ENCODE data around the gene OLFML1. TPM values are rescaled to one million over a fixed set of nuclear protein-coding genes. Genes with fewer than 3 reads are reported as not detected.
A peak's percentile ranks its signal among the peaks of the same experiment; 100 is the strongest.

The OLFML1 gene
- total RNA-seq, 1 experiment from 2014 or later, result not detected

DNA sequence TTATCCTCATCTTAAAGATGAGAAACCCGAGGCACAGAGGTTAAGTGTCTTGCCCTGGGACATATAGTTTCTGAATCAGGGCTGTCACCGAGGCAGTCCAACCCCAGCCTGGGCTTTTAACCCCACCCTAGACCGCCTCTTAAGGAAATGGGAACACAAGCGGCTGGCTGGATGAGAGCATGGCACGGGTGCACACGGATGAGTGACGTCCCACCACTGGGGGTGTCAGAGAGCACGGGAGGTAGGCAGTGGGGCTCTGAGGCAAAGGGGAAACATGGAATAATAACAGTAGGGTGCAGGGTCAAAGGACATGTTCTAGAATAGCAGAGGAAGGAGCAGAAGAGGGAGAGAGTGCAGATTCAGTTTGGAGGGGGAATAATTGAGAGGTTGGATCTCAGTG lies 50.8 kb downstream of the OLFML1 start:
- peak; percentile 44 for DNase-seq
- Histone ChIP-seq H4K20me1 (ENCODE audit: control insufficient read depth, insufficient read depth, insufficient read length) (no peaks in the 10 kb centered on the region), H3K4me2 (ENCODE audit: insufficient read depth, insufficient read length, low read length) (no peak overlapping the region), H3K79me1 (ENCODE audit: insufficient read depth, low read depth, low read length, poor library complexity, severe bottlenecking) (no peaks in the 10 kb centered on the region), H3K4me1 (ENCODE audit: insufficient read depth, low read length) (no peaks in the 10 kb centered on the region), H2BK12ac (ENCODE audit: insufficient read length, low read depth, low read length) (no peak overlapping the region), H4K8ac (replicated peaks; ENCODE audit: insufficient read length, low read depth, low read length) (no peak overlapping the region), H3T11ph (ENCODE audit: low read length) (no peak overlapping the region), H2AFZ (ENCODE audit: low read length) (no peak overlapping the region), H3K9ac (ENCODE audit: extremely low read depth, insufficient read length, low read length) (no peak overlapping the region), H2BK5ac (ENCODE audit: insufficient read length, low read length) (no peak overlapping the region), H4K5ac (ENCODE audit: insufficient read length, low read depth, low read length) (no peak overlapping the region), H3K56ac (ENCODE audit: insufficient read length, low read depth, low read length) (no peak overlapping the region), H3K23ac (ENCODE audit: insufficient read length, low read depth, low read length) (no peak overlapping the region), H2BK120ac (ENCODE audit: low read depth, low read length, poor library complexity, severe bottlenecking) (no peak overlapping the region), H4K91ac (ENCODE audit: insufficient read length, low read depth, low read length) (no peak overlapping the region), H3K27ac (ENCODE audit: insufficient read length, low read depth, low read length) (no peak overlapping the region), H3K23me2 (ENCODE audit: insufficient read length, low read depth, low read length, poor library complexity, severe bottlenecking) (no peaks in the 10 kb centered on the region), H3K4ac (ENCODE audit: low read depth, low read length) (no peak overlapping the region), H2BK15ac (ENCODE audit: low read depth, low read length) (no peak overlapping the region), H3K14ac (ENCODE audit: insufficient read depth, low read length) (no peak overlapping the region), H3K9me3 (ENCODE audit: control insufficient read depth, low read depth, low read length) (no peaks in the 10 kb centered on the region), H3K18ac (ENCODE audit: insufficient read length, low read depth, low read length) (no peak overlapping the region), H2AK5ac (ENCODE audit: insufficient read length, low read length) (no peak overlapping the region), H3K79me2 (ENCODE audit: insufficient read depth, low read length) (no peaks in the 10 kb centered on the region), H2BK20ac (ENCODE audit: low read depth, low read length, poor library complexity, severe bottlenecking) (no peak overlapping the region), H3K27me3 (ENCODE audit: insufficient read depth, low read length) (no peaks in the 10 kb centered on the region)
- H3K36me3 Mint-ChIP-seq (ENCODE audit: insufficient read depth in 1 of 3, low read depth in 3 of 3), result no peaks in the 10 kb centered on the region
- H3K9me3 Mint-ChIP-seq, result no peaks in the 10 kb centered on the region
- no peak overlapping the region for H3K4me3 Mint-ChIP-seq
- no CpG with 5 or more reads among the region's 8 CpGs for WGBS (ENCODE audit: extremely low coverage, insufficient read length, low lambda C conversion rate)
- H3K4me1 Mint-ChIP-seq, result peaks cover 4 to 10% of the 10 kb centered on the region in 2 experiments; a peak in 3 of 4 replicates
- no peak overlapping the region for H3K27ac Mint-ChIP-seq
- TF ChIP-seq CTCF (conservative IDR thresholded peaks at IDR 0.05), result peak; percentile 63
- no peaks in the 10 kb centered on the region; the same call in 1 of the 2 replicates for H3K27me3 Mint-ChIP-seq (ENCODE audit: low read depth)
